CD4-positive, alpha-beta T cell treated with Interleukin-6 at 100 ng/mL for 8 hours (primary cell): ENCODE data around the gene LYAR.

Experiments
- DNase-seq: peaks from one replicate; pipeline ENCODE4 v3.0.0-alpha.2; 2020; ENCODE audit warnings: mixed read lengths, low spot score

LYAR gene

GRCh38 chr4:4289941-4290850 is at the start of gene LYAR, which contains the start of gene ZBTB49:
LYAR (minus strand) TSS chr4:4290154; CDS start chr4:4283742, 6,412 bp downstream.
ZBTB49 (plus strand) TSS chr4:4290251; CDS start chr4:4299946, 9,695 bp downstream.
- DNase-seq, result peak; percentile 94

DNA sequence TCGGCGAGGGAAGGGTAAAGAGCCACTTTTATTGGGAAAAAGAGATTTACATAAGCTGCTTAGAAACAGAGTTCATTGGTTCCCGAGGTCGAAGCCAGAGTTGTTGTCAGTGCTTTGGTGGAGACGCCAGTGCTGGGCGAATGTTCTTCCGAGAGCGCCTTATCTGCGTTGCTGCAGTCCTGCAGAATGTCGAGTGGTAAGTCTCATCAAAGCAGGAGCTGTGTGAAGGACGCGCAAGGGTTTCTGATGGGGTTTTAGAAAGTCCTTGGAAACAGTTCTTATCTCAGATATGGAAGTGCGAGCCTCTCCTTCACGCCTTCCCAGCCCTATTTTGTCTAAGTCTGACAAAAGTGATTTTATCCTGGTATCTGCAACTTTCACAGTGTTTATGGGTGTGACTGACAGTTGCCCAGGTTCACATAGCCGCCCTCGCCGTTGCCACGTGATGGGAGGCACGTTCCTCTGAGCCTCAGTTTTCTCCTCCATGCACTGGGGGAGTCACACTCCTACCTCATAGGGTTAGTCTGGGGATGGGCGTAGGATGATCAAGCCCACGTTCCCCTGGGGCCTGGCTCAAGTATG is 49.6 kb upstream of the LYAR start:
- DNase-seq, result no peak

- no peak for DNase-seq
Observed at GRCh38 chr4:4338210-4339001, 48.5 kb upstream of the LYAR start.

DNA sequence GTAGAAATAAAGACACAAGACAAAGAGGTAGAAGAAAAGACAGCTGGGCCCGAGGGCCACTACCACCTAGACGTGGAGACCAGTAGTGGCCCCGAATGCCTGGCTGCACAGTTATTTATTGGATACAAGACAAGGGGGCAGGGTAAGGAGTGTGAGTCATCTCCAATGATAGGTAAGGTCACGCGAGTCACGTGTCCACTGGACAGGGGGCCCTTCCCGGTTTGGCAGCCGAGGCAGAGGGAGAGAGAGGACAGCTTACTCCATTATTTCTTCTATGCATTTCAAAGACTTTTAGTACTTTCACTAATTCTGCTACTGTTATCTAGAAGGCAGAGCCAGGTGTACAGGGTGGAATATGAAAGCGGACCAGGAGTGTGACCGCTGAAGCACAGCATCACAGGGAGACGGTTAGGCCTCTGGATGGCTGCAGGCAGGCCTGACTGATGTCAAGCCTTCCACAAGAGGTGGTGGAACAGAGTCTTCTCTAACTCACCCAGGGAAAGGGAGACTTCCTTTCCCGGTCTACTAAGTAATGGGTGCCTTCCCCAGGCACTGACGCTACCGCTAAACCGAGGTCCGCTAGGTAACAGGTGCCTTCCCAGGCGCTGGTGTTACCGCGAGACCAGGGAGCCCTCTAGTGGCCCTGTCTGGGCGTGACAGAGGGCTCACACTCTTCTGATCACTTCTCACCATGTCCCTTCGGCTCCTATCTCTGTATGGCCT is 45.0 kb upstream of the LYAR start:
- DNase-seq, result peak; percentile 81

DNA sequence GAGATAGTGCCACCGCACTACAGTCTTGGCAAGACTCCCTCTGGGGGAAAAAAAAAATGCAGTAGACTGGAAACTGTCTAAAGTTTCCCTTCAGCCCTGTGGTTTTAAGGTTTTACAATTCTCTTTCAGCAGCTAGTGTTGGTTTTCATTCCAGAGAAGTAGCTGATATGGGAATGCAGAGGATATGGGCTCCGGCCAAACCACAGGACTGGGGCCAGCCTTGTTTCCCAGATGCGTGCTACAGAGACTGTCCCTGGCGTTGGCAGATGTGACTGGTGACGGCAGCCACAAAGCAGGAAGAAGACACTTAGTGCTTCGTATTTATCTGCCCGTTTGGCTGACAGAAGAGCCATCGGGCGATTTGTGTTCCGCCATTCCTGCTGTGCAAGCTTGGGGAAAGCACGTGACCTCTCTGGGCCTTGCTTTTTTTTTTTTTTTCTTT is 43.3 kb upstream of the LYAR start:
- DNase-seq, result no peak

DNA sequence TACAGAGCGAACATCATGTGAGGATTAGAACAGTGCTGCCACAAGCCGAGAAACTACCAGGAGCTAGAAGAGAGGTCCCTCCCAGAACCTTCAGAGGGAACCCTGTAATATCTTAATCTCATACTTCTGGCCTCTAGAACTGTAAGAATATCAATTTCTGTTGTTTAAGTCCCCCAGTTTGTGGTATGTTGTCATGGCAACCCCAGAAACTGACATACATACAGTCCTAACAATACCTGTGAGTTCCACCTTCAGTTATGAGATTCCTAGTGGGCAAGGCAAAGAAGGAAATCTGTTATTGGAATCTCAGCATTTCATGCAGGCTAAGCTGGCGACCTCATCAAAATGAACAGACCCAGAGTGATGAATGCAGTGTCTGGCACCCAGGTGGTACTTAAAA is 42.6 kb upstream of the LYAR start:
- DNase-seq, result no peak

DNA sequence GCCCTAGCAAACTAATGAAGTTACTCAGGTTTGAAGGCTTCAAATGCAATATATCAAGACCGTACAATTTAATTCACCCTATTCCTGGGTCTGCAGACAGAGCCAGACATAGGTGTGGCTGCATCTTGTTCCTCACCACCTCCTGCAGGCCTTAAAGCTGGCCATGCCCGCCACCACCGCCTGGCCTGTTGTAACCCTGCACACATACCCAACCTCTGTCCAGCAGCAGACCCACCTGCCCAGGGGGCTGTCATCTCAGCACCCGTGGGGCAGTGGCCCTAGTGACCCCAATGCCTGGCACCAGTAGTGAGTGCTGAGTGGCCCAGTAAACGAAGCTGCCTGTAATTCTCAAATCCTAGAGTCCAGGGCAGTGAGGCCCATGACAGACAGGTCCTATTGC is 40.8 kb upstream of the LYAR start:
- no peak for DNase-seq

- DNase-seq, result no peak
Observed at GRCh38 chr4:4329496-4329895, 39.5 kb upstream of the LYAR start.

DNA sequence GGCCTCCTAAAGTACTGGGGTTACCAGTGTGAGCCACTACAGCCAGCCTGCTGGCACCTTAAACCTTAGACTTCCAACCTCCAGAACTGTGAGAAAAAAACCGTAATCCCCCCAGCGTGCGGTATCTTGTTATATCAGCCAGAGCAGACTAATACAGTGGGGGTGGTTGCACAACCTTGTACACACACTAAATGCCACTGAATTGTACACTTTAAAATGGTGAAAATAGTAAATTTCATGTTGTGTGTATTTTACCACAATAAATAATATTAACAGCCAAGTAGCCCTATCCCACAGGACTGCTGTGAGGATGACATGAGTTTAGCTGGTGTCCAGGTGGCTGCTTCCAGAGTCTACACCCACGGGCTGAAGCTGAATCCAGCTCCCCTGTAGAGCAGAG is 38.9 kb upstream of the LYAR start:
- DNase-seq, result no peak

DNA sequence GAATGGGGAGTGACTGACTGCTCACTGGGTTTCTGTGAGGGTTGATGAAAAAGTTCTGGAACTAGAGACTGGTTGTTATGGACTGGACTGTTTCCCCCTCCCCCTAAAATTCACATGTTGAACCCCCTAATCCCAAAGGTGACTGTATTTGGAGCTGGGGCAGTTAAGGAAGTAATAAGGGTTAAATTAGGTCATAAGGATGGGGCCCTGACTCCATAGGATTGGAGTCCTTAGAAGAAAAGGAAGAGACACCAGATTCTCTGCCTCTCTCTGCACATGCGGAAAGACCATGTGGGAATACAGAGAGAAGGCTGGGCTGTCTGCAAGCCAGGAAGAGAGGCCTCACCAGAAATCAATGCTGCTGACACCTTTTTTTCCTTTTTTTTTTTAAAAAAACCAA is 38.3 kb upstream of the LYAR start:
- DNase-seq, result no peak

GRCh38 chr4:4327652-4328121 is 37.7 kb upstream of the LYAR start:
- no peak for DNase-seq

- no peak for DNase-seq
Observed at GRCh38 chr4:4326166-4326565, 36.2 kb upstream of the LYAR start.

GRCh38 chr4:4325321-4325720 is 35.4 kb upstream of the LYAR start:
- no peak for DNase-seq

GRCh38 chr4:4323705-4324534 is 34.0 kb upstream of the LYAR start:
- DNase-seq, result no peak

DNA sequence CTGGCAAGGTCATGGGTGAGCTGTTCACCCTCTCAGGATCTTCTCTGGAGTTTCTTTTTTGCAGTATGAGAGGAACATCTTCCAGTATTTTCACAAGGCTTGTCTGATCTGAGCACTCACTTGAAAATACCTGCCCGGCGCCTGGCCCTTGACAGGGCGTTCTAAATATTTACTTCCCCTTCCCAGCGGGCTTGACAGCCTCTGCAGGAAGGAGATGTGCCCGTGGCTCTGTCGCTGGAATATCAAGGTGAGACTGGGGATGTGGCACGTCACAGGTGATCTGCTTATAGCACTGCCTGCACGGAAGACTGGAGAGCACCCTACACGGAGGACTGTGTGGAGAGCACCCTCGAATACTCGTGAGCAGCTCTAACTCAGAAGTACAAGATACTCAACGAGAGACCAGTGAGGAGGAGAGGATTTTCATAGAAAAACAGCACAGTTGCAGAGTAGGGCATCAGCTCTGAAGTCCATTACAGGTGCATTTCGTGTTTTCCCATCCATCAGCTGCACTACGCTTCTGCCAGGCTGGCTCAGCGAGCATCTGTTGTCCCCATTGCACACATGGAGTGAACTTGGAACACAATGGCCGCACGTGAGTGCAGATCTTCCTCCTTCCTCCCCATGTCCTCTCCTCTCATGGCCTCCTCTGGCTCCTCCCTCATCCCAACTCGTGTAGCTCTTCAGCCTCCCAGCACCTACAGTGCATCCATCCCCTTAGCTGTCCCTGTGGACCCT is 32.2 kb upstream of the LYAR start:
- no peak for DNase-seq

GRCh38 chr4:4320951-4321714 is 31.2 kb upstream of the LYAR start:
- no peak for DNase-seq

DNA sequence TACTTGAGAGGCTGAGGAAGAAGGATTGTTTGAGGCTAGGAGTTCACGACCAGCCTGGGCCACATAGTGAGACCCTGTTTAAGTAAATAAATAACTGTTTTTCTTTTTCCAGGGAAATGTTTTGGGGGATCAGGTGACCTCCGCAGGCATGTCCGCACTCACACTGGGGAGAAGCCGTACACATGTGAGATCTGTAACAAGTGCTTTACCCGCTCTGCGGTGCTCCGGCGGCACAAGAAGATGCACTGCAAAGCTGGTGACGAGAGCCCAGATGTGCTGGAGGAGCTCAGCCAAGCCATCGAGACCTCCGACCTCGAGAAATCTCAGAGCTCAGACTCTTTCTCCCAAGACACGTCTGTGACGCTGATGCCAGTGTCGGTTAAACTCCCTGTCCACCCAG is 30.6 kb upstream of the LYAR start:
- DNase-seq, result no peak

- no peak for DNase-seq
Observed at GRCh38 chr4:4317496-4318232, 27.7 kb upstream of the LYAR start.

DNA sequence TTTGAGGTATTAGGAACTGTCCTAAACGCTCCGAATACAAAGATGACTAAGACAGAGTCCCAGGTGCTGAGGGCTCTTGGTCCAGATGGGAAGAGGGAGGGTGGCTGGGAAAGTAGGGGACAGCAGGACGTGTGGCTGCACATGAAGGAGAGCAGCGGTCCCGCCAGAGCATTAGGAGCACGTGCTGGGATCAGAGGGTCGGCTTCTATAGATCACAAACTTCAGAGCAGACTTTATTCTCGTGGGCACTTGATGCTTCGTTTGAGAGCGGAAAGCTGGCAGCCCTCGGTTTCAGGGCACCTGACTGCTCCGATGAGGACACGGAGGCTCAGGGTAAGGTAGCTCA is 26.2 kb upstream of the LYAR start:
- no peak for DNase-seq
